Vagina (tissue), 2 donors: Measurements from ENCODE around the gene JCAD.

Source experiments
- POLR2A ChIP-seq, 2 donors: fragments of 450-650 bp; IDR thresholded peaks; one replicate each; pipeline ENCODE4 v1.6.1; 2017; ENCODE audit warnings: antibody characterized with exemption in 2 of 2, mild to moderate bottlenecking in 2 of 2, moderate library complexity in 2 of 2
- TF ChIP-seq, protein P1 (sequence below), 3 experiments: fragments of 450-650 bp in 2 of 3; fragments of 200-600 bp in 1 of 3; sonication (generic) in 1 of 3; IDR thresholded peaks; one replicate each; pipeline ENCODE4 v1.5.1; 2017 to 2019; ENCODE audit warnings: antibody characterized with exemption in 3 of 3, mild to moderate bottlenecking in 2 of 3, moderate library complexity in 2 of 3

DNA sequence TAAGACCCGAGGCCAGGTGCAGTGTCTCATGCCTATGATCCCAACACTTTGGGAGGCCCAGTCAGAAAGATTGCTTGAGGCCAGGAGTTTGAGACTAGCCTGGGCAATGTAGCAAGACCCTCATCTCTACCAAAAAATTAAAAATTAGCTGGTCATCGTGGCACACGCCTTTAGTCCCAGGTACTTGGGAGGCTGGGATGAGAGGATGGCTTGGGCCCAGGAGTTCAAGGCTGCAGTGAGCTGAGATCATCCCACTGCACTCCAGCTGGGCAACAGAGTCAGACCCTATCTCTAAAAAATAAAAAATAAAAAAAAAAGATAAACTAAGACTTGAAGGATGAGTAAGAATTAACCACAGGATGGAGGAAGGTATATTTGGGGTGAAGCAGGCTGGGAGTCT lies 77.9 kb downstream of the JCAD start:
- no peak for TF ChIP-seq POLR2A (IDR thresholded peaks at IDR 0.05)
- TF ChIP-seq, protein P1, sequence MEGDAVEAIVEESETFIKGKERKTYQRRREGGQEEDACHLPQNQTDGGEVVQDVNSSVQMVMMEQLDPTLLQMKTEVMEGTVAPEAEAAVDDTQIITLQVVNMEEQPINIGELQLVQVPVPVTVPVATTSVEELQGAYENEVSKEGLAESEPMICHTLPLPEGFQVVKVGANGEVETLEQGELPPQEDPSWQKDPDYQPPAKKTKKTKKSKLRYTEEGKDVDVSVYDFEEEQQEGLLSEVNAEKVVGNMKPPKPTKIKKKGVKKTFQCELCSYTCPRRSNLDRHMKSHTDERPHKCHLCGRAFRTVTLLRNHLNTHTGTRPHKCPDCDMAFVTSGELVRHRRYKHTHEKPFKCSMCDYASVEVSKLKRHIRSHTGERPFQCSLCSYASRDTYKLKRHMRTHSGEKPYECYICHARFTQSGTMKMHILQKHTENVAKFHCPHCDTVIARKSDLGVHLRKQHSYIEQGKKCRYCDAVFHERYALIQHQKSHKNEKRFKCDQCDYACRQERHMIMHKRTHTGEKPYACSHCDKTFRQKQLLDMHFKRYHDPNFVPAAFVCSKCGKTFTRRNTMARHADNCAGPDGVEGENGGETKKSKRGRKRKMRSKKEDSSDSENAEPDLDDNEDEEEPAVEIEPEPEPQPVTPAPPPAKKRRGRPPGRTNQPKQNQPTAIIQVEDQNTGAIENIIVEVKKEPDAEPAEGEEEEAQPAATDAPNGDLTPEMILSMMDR (IDR thresholded peaks at IDR 0.05), result no peak
